Bronchial epithelial cell (primary cell): ENCODE data around the gene SMAD1. TPM values are rescaled to one million over a fixed set of nuclear protein-coding genes. Genes with fewer than 3 reads are reported as not detected.

ENCODE experiments used
- DNase-seq: peaks from one replicate; pipeline ENCODE4 v3.0.0-alpha.2; 2010; ENCODE audit warnings: low read depth
- FAIRE-seq: peaks from 2 replicates; lab custom pipeline; 2011; peaks lifted over from hg19 to GRCh38; lab: Jason Lieb, UNC
- H3K27me3 ChIP-seq: 2 replicates; pipeline ENCODE4 v1.5.1; 2011; ENCODE audit warnings: low read length; ENCODE audit not compliant: control insufficient read depth, insufficient read depth
- H3K36me3 ChIP-seq: 2 replicates; pipeline ENCODE4 v1.5.1; 2011; ENCODE audit warnings: low read length; ENCODE audit not compliant: control insufficient read depth, insufficient read depth
- H3K4me3 ChIP-seq: 2 replicates; pipeline ENCODE4 v1.5.1; 2011; ENCODE audit warnings: mild to moderate bottlenecking, low read depth, low read length, control low read depth
- CTCF ChIP-seq: IDR thresholded peaks from 2 replicates; pipeline ENCODE4 v1.5.1; 2011; ENCODE audit warnings: mild to moderate bottlenecking, moderate library complexity, low read length, control low read depth, inconsistent platforms; ENCODE audit not compliant: insufficient read depth, severe bottlenecking
- total RNA-seq: library from RNA; depleted of rRNA; stranded (reverse); fragments of >200 nt; gene quantifications from 2 replicates; pipeline ENCODE4 v1.2.1, GENCODE V29; 2014

Gene SMAD1
- total RNA-seq, 1 donor from 2014 or later, result 11.1 TPM

GRCh38 chr4:145505995-145506394 is 24.3 kb downstream of the SMAD1 start:
- Histone ChIP-seq H3K4me3 (no peak overlapping the region), H3K27me3 (no peaks in the 10 kb centered on the region), H3K36me3 (no peaks in the 10 kb centered on the region)
- TF ChIP-seq CTCF, result no peak
- DNase-seq (no peak), FAIRE-seq (no peak)

GRCh38 chr4:145507636-145508035 is 26.0 kb downstream of the SMAD1 start:
- Histone ChIP-seq H3K4me3 (no peak overlapping the region), H3K27me3 (no peaks in the 10 kb centered on the region), H3K36me3 (no peaks in the 10 kb centered on the region)
- no peak for TF ChIP-seq CTCF
- DNase-seq, result peak; percentile 96
- no peak for FAIRE-seq

- DNase-seq (peak; percentile 32), FAIRE-seq (no peak)
- Histone ChIP-seq H3K36me3 (peaks cover 5% of the 10 kb centered on the region), H3K27me3 (no peaks in the 10 kb centered on the region), H3K4me3 (no peak overlapping the region)
- no peak for TF ChIP-seq CTCF
These were observed 30.4 kb downstream of the SMAD1 start for GRCh38 chr4:145511913-145512522.

- FAIRE-seq (no peak), DNase-seq (no peak)
- TF ChIP-seq CTCF, result no peak
- H3K4me3 ChIP-seq, result no peak overlapping the region
- no peaks in the 10 kb centered on the region for H3K27me3 ChIP-seq
- peaks cover 6% of the 10 kb centered on the region for H3K36me3 ChIP-seq
These were observed 31.5 kb downstream of the SMAD1 start for GRCh38 chr4:145513020-145513621.

- Histone ChIP-seq H3K36me3 (peaks cover 3% of the 10 kb centered on the region), H3K27me3 (no peaks in the 10 kb centered on the region), H3K4me3 (no peak overlapping the region)
- no peak for DNase-seq
- no peak for TF ChIP-seq CTCF
- FAIRE-seq, result no peak
These were observed 38.5 kb downstream of the SMAD1 start for GRCh38 chr4:145520172-145520571.

- no peak for FAIRE-seq
- no peak for TF ChIP-seq CTCF
- H3K27me3 ChIP-seq, result no peaks in the 10 kb centered on the region
- peaks cover 3% of the 10 kb centered on the region for H3K36me3 ChIP-seq
- no peak for DNase-seq
- H3K4me3 ChIP-seq, result no peak overlapping the region
These were observed 39.6 kb downstream of the SMAD1 start for GRCh38 chr4:145521282-145521681.
